Common myeloid progenitor, CD34-positive (primary cell): ENCODE data around the gene SCNN1A.

ENCODE experiments used
- CTCF ChIA-PET: fragments of 350-600 bp; sonication (Branson Sonifier 250); formaldehyde crosslinking; loops from one replicate; lab custom pipeline; 2021; ENCODE audit warnings: antibody characterized with exemption; lab: Charles Lee
- POLR2A ChIA-PET: fragments of 350-600 bp; sonication (Branson Sonifier 250); formaldehyde crosslinking; loops from one replicate; lab custom pipeline; 2021; ENCODE audit warnings: antibody characterized with exemption; lab: Charles Lee
- DNase-seq, 3 donors: peaks; one replicate each; pipeline versions ENCODE4 v3.0.0 to v3.0.0-alpha.2; 2013
- H3K27ac ChIP-seq, 2 experiments: 1 replicate in 1 of 2; 2 replicates in 1 of 2; pipeline ENCODE4 v1.7.0; 2013; ENCODE audit warnings: inconsistent platforms in 2 of 2, low read length in 2 of 2, mild to moderate bottlenecking in 2 of 2, low read depth in 1 of 2, moderate library complexity in 1 of 2; ENCODE audit not compliant: severe bottlenecking in 2 of 2, insufficient read depth in 1 of 2, poor library complexity in 1 of 2
- H3K27me3 ChIP-seq, 5 experiments: replicated peaks in 2 of 5; 1 replicate in 3 of 5; 2 replicates in 2 of 5; pipeline versions ENCODE4 v1.6.1 to v1.7.0; 2013; ENCODE audit warnings: low read length in 4 of 5, mild to moderate bottlenecking in 2 of 5, moderate library complexity in 2 of 5, inconsistent platforms in 1 of 5; ENCODE audit not compliant: insufficient read depth in 5 of 5, control insufficient read depth in 4 of 5
- H3K36me3 ChIP-seq, 4 experiments: 1 replicate in 2 of 4; 2 replicates in 2 of 4; pipeline versions ENCODE4 v1.6.1 to v1.7.0; 2013; ENCODE audit warnings: low read length in 3 of 4, control low read depth in 1 of 4, mild to moderate bottlenecking in 1 of 4; ENCODE audit not compliant: control insufficient read depth in 4 of 4, insufficient read depth in 4 of 4
- H3K4me1 ChIP-seq, 4 experiments: 1 replicate in 3 of 4; 2 replicates in 1 of 4; pipeline versions ENCODE4 v1.6.1 to v1.7.1; 2013; ENCODE audit warnings: low read length in 3 of 4, mild to moderate bottlenecking in 3 of 4, control low read depth in 1 of 4, inconsistent platforms in 1 of 4, moderate library complexity in 1 of 4; ENCODE audit not compliant: control insufficient read depth in 4 of 4, insufficient read depth in 4 of 4; ENCODE audit errors: control extremely low read depth in 1 of 4
- H3K4me3 ChIP-seq, 7 experiments: 1 replicate in 4 of 7; 2 replicates in 3 of 7; pipeline versions ENCODE4 v1.5.1 to v1.7.0; 2013; ENCODE audit warnings: mild to moderate bottlenecking in 7 of 7, low read length in 6 of 7, moderate library complexity in 6 of 7, inconsistent platforms in 2 of 7, low read depth in 2 of 7, control low read depth in 1 of 7; ENCODE audit not compliant: insufficient read depth in 4 of 7, control insufficient read depth in 1 of 7; ENCODE audit errors: extremely low read depth in 1 of 7
- H3K9me3 ChIP-seq, 5 experiments: 1 replicate in 4 of 5; 2 replicates in 1 of 5; pipeline versions ENCODE4 v1.6.1 to v1.7.1; 2013; ENCODE audit warnings: low read length in 4 of 5, mild to moderate bottlenecking in 2 of 5, inconsistent platforms in 1 of 5, low read depth in 1 of 5, moderate library complexity in 1 of 5; ENCODE audit not compliant: control insufficient read depth in 4 of 5, insufficient read depth in 2 of 5; ENCODE audit errors: control extremely low read depth in 1 of 5
- WGBS: methylation state at CpG from one replicate; pipeline ENCODE4 v1.1.5; 2013; ENCODE audit not compliant: insufficient coverage; 5-methylcytosine and 5-hydroxymethylcytosine counted together

SCNN1A gene

DNA sequence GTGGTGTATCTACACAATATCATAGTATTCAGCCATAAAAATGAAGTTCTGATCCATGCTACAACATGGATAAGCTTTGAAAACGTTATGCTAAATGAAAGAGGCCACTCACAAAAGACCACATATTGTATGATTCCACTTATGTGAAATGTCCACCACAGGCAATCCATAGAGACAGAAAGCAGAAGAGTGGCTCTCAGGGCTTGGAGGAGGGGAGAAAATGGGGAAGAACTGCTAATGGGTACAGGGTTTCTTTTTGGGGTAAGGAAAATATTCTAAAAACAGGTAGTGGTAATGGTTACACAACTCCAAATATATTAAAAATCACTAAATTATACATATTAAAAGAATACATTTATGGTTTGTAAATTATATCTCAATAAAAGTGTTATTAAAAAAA is 16.5 kb downstream of the SCNN1A start:
- POLR2A ChIA-PET, result interaction anchor here (0.7 kb wide), 1 partner anchor 406 kb away, joined by 3 read pairs; no protein-coding TSS in a partner anchor
- peak in 2 of 3 donors; percentile 48 to 53 for DNase-seq
- Histone ChIP-seq H3K36me3 (no peaks in the 10 kb centered on the region), H3K4me1 (peaks cover 0 to 29% (median 9%) of the 10 kb centered on the region in 4 experiments), H3K4me3 (no peak overlapping the region), H3K27me3 (no peaks in the 10 kb centered on the region), H3K9me3 (no peaks in the 10 kb centered on the region), H3K27ac (no peak overlapping the region)
- no CpG with 5 or more reads among the region's 1 CpG for WGBS
- CTCF ChIA-PET, result interaction anchor here (1.1 to 2.5 kb wide), 5 partner anchors 12 to 24 kb away, joined by 4 to 11 read pairs (median 6); no protein-coding TSS in a partner anchor

DNA sequence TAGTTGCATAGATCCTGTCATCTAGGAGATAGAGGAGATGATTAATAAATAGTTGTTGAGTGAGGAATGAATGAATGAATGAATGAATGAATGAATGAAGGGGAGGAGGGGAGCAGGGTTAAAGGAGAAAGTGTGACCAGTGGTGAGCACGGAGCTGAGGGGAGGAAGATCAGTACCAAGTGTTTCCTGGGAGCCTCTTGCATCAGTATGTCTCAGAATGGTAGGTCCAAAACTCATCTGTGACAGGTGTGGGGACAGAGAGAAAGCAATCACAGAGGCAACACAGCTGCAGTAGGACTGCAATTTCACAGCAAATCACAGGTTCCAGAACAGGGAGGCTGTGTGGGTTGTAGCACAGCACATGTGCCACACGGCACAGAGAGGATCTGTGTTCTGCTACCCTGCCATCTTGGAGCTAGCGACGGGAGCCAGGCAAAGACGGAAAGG is 19.0 kb downstream of the SCNN1A start:
- Histone ChIP-seq H3K4me3 (no peak overlapping the region), H3K36me3 (no peaks in the 10 kb centered on the region), H3K27me3 (no peaks in the 10 kb centered on the region), H3K4me1 (peaks cover 0 to 42% (median 11%) of the 10 kb centered on the region in 4 experiments), H3K27ac (no peak overlapping the region), H3K9me3 (no peaks in the 10 kb centered on the region)
- WGBS, result 90% methylated on average over 5 of the region's 5 CpGs
- POLR2A ChIA-PET, result no interaction called here
- CTCF ChIA-PET, result interaction anchor here (1.1 to 2.3 kb wide), 7 partner anchors 10 to 61 kb away, joined by 3 to 9 read pairs (median 5); partner anchors contain the start of gene SCNN1A
- no peak for DNase-seq

DNA sequence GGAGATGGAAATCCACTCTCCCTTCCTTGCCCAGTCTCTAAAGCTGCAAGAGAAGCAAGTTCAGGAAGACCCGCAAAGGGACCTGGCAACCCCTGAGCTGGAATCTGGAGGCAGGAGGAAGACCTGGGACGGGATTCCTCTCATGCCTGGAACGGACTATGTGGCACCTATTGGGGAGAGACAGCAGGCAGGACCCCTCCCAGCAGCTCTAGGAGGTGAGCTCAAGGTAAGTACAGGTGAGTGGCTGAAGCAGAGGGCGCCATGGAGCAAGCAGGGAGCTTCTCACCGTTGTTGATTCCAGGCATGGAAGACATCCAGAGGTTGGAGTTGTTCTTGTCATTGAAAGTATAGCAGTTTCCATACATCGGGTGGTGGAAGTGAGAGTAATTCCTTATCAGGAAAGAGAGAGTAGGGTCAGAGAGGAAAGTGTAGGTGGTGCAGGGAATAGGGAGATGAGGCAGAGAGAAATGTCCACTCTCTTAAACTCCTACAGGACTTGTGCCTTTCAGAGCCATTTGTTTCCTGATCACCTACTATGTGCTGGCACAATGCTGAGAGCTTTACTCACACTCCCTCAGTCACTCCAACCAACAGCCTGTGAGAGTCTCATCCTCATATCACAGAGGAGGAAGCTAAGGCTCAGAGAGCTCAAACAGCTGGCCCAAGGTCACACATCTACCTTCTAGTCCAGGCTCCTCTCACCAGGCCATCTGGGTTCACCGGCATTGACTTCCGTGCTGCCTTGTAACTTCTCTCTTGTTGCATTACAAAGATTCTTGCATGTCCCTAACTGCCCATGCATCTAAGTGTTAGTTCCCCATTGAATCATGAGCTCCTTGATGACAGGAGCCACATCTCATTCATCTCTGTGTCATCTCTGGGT is 19.6 kb downstream of the SCNN1A start:
- DNase-seq, result no peak
- no peaks in the 10 kb centered on the region for H3K9me3 ChIP-seq
- no peaks in the 10 kb centered on the region for H3K27me3 ChIP-seq
- ChIA-PET POLR2A (interaction anchor here (0.6 to 1.0 kb wide), 2 partner anchors 20 to 179 kb away, joined by 3 to 4 read pairs; no protein-coding TSS in a partner anchor), CTCF (interaction anchor here (1.2 to 2.3 kb wide), 5 partner anchors 10 to 60 kb away, joined by 3 to 9 read pairs (median 5); no protein-coding TSS in a partner anchor)
- WGBS, result 90% methylated on average over 8 of the region's 8 CpGs
- peaks cover 0 to 46% (median 11%) of the 10 kb centered on the region in 4 experiments for H3K4me1 ChIP-seq
- H3K4me3 ChIP-seq, result no peak overlapping the region
- H3K27ac ChIP-seq, result no peak overlapping the region
- H3K36me3 ChIP-seq, result no peaks in the 10 kb centered on the region

DNA sequence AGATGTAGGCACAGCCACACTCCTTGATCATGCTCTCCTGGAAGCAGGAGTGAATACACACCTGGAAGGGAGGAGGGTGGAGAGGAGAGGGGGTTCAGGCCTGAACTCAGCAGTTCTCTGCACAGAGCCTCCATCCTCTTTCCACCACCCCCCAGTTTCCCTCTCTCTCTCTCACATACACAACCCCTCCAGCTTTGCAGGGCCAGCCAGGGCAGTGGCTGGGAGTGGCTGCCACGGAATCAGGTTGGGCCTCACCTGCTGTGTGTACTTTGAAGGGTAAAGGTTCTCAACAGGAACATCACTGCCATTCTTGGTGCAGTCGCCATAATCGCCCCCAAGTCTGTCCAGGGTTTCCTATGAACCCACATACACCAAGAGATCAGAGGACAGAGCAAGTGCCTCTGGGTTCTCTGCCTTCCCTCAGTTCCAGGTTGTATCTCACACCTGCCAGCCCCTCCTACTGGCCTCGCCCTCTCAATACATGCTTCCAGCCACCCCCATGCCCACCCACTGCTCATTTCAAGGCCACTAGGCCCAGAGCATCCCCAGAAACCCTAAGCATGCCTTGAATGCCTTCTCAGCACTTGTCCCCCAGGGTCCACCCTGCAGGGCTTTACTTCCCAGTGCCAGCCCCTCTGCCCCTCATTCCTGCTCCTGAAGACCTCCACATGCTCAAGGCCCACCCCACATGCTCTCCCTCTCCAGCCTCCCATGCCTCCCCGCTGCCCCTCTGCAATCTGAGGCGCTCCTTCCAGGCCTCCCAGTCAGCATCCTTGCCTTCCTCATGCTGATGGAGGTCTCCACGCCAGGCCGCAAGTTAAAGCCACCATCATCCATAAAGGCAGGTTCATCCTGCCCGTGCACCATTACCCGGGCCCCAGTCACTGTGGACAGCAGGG is 20.6 kb downstream of the SCNN1A start:
- WGBS, result 93% methylated on average over 9 of the region's 10 CpGs
- no peaks in the 10 kb centered on the region for H3K9me3 ChIP-seq
- CTCF ChIA-PET, result interaction anchor here (1.9 kb wide), 1 partner anchor 9 kb away, joined by 6 read pairs; no protein-coding TSS in a partner anchor
- no peak overlapping the region for H3K27ac ChIP-seq
- no peak overlapping the region for H3K4me3 ChIP-seq
- no peaks in the 10 kb centered on the region for H3K36me3 ChIP-seq
- peaks cover 0 to 40% (median 9%) of the 10 kb centered on the region in 4 experiments for H3K4me1 ChIP-seq
- no peaks in the 10 kb centered on the region for H3K27me3 ChIP-seq
- POLR2A ChIA-PET, result interaction anchor here (1.0 kb wide), 1 partner anchor 19 kb away, joined by 3 read pairs; no protein-coding TSS in a partner anchor
- no peak for DNase-seq

DNA sequence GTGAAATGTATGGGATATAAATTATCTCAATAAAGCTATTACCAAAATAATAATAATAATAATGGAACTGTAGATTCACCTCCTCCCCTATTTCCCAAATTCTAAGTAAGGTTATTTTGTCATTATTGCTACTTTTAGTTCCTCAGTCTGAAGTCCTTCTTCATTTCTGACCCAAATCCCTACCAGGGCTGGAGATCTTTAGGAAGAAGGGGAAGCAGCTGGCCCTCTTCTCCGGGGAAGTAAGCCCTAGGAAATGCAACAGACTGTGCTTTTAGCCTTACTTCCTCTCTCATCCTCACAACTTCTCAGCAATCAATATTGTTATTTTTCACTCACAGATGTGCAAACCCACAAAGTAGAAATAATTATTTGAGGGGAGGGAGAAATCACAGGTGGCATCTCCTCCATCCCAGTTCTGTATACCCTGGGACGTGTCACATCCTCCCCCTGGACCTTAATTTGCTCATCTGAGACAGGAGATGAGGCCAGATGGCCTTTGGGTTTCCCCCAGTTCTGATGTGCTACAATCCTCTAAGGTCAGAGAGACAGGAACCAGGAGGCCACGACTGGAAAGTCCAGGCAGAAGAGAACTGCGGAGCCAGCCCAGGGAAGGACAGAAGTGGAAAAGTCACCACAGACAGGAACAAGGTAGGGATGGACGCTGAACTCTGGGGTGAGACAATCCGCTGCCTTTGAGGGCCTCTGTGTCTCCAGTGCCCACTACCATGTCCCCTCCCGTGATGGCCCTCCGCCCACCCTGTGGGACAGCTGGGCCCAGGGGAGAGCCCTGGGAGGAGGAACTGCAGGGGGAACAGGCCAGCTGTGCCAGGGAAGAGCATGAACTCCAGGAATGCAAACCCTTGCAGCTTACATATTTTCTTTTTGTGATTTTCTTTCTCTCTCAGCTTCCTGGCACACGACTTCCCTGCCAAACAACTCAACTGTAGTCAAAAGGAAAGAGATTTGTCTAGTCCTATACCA is 22.9 kb downstream of the SCNN1A start:
- Histone ChIP-seq H3K4me1 (peaks cover 0 to 42% (median 22%) of the 10 kb centered on the region in 4 experiments), H3K36me3 (no peaks in the 10 kb centered on the region), H3K27me3 (no peaks in the 10 kb centered on the region), H3K9me3 (no peaks in the 10 kb centered on the region), H3K27ac (no peak overlapping the region), H3K4me3 (no peak overlapping the region)
- ChIA-PET CTCF (interaction anchor here (0.9 to 2.2 kb wide), 7 partner anchors 8 to 108 kb away, joined by 3 to 8 read pairs (median 4); no protein-coding TSS in a partner anchor), POLR2A (interaction anchor here (1.1 kb wide), 1 partner anchor 183 kb away, joined by 3 read pairs; no protein-coding TSS in a partner anchor)
- no peak for DNase-seq
- 80% methylated on average over 6 of the region's 9 CpGs for WGBS

DNA sequence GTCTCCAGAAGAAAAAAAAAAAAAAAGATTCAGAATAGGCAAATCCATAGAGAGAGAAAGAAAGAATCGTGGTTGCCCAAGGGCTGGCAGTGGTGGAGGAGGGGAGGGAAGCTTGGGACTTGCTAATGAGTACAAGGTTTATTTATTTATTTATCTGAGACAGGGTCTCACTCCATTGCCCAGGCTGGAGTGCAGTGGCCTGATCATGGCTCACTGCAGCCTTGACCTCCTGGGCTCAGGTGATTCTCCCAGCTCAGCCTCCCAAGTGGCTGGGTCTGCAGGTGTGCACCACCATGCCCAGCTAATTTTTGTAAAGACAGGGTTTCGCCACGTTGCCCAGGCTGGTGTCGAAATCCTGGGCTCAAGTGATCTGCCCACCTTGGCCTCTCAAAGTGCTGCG is 23.7 kb downstream of the SCNN1A start:
- no peak overlapping the region for H3K27ac ChIP-seq
- 78% methylated on average over 4 of the region's 5 CpGs for WGBS
- ChIA-PET CTCF (interaction anchor here (0.9 to 2.2 kb wide), 6 partner anchors 8 to 109 kb away, joined by 3 to 8 read pairs (median 4); no protein-coding TSS in a partner anchor), POLR2A (no interaction called here)
- H3K4me1 ChIP-seq, result peaks cover 0 to 50% (median 31%) of the 10 kb centered on the region in 4 experiments
- H3K27me3 ChIP-seq, result no peaks in the 10 kb centered on the region
- no peak for DNase-seq
- H3K9me3 ChIP-seq, result no peaks in the 10 kb centered on the region
- no peaks in the 10 kb centered on the region for H3K36me3 ChIP-seq
- no peak overlapping the region for H3K4me3 ChIP-seq
